Activated CD4-positive, alpha-beta T cell treated with anti-CD3 and anti-CD28 coated beads for 24 hours (primary cell): Measurements from ENCODE around the gene ELOA.
"Not testable (repeated sequence)": the region's sequence is repeated elsewhere in the genome, so short reads cannot be mapped to it uniquely, and the experiment has no call there.

ENCODE experiments used
- DNase-seq, 2 donors: peaks; one replicate each; pipeline ENCODE4 v3.0.0-alpha.2; 2020; ENCODE audit warnings: low read depth in 2 of 2

Gene ELOA

GRCh38 chr1:23784846-23785245 lies 41.6 kb downstream of the ELOA start:
- DNase-seq: no peak

GRCh38 chr1:23787701-23788100 lies 44.4 kb downstream of the ELOA start:
- no peak for DNase-seq

GRCh38 chr1:23788695-23789094 lies 45.4 kb downstream of the ELOA start:
- DNase-seq: no peak

GRCh38 chr1:23790696-23791515 lies 47.6 kb downstream of the ELOA start, which contains the start of gene LYPLA2:
Gene LYPLA2 (plus strand): TSS chr1:23791145. CDS start chr1:23792683, 1,538 bp downstream.
- DNase-seq: peak; percentile 74 to 87

GRCh38 chr1:23791516-23792047 lies 48.3 kb downstream of the ELOA start:
- DNase-seq: no peak

GRCh38 chr1:23792151-23792945 lies 49.1 kb downstream of the ELOA start:
- DNase-seq: no peak

GRCh38 chr1:23793018-23793781 lies 49.9 kb downstream of the ELOA start:
- no peak for DNase-seq

- DNase-seq: no peak
Observed at GRCh38 chr1:23793861-23794731, 50.8 kb downstream of the ELOA start.

GRCh38 chr1:23794732-23795182 lies 51.5 kb downstream of the ELOA start:
- not testable (repeated sequence) for DNase-seq

GRCh38 chr1:23795676-23796465 lies 52.6 kb downstream of the ELOA start:
- no peak for DNase-seq

GRCh38 chr1:23796466-23797271 lies 53.4 kb downstream of the ELOA start:
- no peak for DNase-seq

GRCh38 chr1:23797478-23798448 lies 54.5 kb downstream of the ELOA start:
- DNase-seq: no peak

- no peak for DNase-seq
Observed at GRCh38 chr1:23798662-23799142, 55.4 kb downstream of the ELOA start.

- no peak for DNase-seq
Observed at GRCh38 chr1:23799255-23799569, 55.9 kb downstream of the ELOA start.

GRCh38 chr1:23799570-23800399 lies 56.5 kb downstream of the ELOA start:
- no peak for DNase-seq

- peak; percentile 96 to 97 for DNase-seq
Observed at GRCh38 chr1:23800400-23801337, 57.4 kb downstream of the ELOA start, which contains the start of gene GALE. Gene GALE (minus strand): TSS chr1:23800754. CDS start chr1:23799007, 1,747 bp downstream.
